Measurements from ENCODE around the gene HSD17B3.
"Not testable (repeated sequence)": the region's sequence is repeated elsewhere in the genome, so short reads cannot be mapped to it uniquely, and the experiment has no call there.

HSD17B3 gene

GRCh38 chr9:96192710-96193109 lies 109.3 kb downstream of the HSD17B3 start:
- DNase-seq: no peak

GRCh38 chr9:96189995-96190394 lies 112.0 kb downstream of the HSD17B3 start:
- DNase-seq: no peak

- not testable (repeated sequence) for DNase-seq
Observed at GRCh38 chr9:96189581-96189980, 112.4 kb downstream of the HSD17B3 start.

GRCh38 chr9:96188571-96188970 lies 113.4 kb downstream of the HSD17B3 start:
- no peak for DNase-seq

GRCh38 chr9:96187151-96187555 lies 114.8 kb downstream of the HSD17B3 start:
- no peak for DNase-seq

GRCh38 chr9:96186591-96187011 lies 115.4 kb downstream of the HSD17B3 start:
- no peak for DNase-seq

- DNase-seq: no peak
Observed at GRCh38 chr9:96185518-96186156, 116.3 kb downstream of the HSD17B3 start.

Data from NCI-H2081 treated with DMSO at 0.1 percent for 48 hours (cell line).